Islet precursor cell (in vitro differentiated cells): Measurements from ENCODE around the gene HOXB3.

Experiments used
- DNase-seq: peaks from one replicate; pipeline ENCODE4 v3.0.0-alpha.2; 2018

The HOXB3 gene

DNA sequence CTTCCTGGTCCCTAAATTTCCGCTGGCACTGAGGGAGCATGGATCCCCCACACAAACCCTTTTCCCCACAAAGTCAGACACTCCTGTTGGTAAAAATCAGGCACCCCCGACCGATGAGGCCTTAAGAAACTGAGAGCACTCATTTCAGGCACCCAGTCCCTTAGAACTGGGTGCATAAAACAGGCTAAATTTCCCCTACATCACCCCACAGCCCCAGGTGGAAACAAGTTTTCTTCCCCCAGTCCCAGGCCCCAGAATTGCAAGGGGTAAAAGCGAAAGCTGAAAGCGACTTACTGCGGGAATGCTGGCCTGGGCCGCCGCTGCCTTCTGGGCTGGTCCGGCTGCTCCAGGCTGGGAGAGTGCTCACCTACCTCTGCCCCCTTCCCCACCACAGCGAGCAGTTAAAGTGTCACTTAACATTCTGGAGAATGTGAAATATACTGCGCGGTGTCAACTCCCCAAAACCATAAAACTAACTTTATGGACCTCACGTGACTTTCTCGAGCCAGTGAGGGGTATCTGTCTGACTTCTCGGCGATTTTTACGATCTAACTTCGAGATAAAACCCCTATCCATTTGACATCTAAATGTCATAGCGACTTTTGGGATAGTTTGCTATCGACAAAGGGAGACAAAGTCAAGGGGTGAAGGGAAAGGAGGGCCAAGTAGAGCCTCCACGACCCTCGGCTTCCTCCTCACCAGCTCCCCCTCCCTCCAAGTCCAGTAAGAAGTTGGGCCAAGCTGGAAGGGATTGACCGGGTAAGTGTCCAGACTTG lies at the start of gene HOXB3:
TSS of gene HOXB3 (minus strand) at position 411 of the 776 bp plus-strand sequence. CDS start 37,767 bp downstream, outside the sequence.
- peak; percentile 84 for DNase-seq

DNA sequence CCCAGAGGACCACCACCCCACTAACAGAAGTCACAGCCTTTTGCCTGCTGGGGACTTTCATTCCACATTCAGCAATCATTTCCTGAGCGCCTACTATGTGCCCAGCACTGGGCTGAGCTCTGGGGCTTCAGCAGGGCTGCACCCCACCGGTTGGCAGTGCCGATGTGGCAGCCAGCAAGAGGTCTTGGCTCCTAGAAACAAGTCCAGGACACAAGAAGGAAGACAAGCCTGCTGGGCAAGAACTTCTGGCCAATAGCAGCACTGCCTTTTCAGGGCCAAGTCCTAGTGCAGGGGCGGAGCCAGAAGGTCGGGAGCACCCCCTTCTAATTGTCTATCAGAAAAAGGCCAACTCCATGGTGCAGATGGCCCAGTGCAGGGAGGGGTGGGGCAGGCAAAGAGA lies 49.1 kb upstream of the HOXB3 start:
- peak; percentile 62 for DNase-seq

DNA sequence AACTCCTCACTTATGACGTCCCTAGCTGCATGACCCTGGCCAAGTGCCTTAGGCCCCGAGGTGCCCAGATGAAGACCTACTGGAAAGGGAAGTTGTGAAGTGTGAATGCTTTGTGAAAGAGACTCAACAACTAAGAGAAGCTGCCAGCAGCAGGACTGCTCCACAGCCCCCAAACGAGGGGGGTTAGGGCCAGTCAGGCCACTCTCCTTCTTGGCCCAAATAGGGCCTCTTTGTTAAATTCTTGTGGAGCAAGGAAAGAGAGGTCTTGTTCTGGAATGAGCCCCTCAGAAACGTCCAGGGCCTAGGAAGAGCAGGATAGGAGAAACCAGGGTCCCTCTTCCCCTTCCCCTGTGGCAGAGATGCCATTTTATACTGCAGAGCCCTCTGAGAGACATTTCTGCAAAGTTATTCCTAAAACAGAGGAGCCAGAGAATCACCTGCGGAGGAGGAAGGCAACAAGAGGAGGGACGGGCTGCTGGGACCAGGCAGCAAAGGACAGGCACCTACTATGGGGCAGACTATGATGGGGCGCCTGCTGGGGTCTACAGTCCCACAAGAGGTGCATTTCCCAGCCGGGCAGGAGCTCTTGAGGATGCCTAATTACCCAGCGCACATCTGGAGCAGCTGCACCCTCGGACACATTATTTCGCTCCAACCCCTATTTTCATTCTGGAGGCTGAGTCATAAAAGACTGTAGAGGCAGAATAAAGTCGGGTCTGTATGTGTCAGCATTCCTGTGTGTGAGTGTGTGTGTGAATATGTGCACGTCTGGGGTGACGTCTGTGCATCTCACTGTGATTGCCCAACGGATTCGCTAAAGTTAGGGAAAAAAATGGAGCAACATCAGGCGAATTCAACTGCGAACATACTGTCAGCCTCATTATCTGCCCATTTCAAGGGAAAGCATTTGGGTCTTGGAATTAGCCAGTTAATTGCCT lies 47.6 kb upstream of the HOXB3 start:
- peak; percentile 78 for DNase-seq

- peak; percentile 99 for DNase-seq
These were observed 46.4 kb upstream of the HOXB3 start for GRCh38 chr17:48636177-48637018.

DNA sequence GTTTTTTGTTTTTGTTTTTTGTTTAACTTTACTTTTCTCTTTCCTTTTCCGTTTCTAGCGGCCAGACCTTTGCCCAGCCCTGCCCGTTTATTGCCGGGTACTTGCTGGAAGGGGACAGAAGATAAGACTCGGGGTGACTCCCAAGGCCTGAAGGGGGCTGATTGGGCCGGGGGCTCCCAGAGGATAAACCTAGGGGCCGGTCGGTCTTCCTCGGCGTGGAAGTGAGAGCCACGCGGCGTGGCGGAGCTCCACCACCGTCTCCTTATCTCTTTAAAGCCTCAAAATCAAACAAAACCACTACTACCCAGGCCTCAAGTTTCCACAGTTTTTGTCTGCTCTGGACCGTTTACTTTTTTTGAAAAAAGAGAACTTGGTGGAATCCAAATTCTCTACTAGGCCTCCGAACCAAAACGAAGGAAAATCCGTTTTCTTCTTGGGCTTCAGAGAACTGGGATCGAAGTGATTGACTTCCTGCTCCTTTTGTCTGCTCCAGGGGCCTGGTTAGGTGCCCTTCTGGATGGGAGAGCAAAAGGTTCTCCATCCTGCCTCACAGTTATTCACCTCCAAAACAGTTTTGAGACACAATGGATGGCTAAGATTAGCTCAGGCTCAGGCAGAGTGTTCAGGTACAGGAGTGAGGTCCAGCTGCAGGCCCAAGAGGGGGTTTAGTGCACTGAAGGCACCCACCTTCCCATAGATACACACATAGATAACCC lies 44.6 kb upstream of the HOXB3 start:
- DNase-seq = peak; percentile 46

DNA sequence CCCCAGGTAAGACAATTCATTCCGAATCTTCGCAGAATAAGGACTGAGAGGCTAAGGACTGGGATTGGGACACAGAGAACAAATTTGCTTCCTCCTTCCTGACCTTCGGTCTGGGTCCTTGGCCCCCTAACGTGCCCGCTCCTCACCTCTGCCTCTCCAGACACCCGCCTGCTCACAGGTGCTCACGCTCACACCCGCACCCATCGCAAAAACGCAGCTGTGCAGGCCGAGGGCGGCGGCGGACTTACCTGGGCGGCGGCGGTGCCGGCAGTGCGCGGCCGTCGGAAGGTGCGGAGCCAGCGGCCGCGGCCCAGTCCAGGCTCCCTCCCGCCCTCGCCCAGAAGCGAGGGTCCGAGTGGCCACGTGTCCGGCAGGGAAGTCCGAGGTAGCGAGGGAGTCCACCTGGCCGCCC lies 43.2 kb upstream of the HOXB3 start:
- peak; percentile 56 for DNase-seq

DNA sequence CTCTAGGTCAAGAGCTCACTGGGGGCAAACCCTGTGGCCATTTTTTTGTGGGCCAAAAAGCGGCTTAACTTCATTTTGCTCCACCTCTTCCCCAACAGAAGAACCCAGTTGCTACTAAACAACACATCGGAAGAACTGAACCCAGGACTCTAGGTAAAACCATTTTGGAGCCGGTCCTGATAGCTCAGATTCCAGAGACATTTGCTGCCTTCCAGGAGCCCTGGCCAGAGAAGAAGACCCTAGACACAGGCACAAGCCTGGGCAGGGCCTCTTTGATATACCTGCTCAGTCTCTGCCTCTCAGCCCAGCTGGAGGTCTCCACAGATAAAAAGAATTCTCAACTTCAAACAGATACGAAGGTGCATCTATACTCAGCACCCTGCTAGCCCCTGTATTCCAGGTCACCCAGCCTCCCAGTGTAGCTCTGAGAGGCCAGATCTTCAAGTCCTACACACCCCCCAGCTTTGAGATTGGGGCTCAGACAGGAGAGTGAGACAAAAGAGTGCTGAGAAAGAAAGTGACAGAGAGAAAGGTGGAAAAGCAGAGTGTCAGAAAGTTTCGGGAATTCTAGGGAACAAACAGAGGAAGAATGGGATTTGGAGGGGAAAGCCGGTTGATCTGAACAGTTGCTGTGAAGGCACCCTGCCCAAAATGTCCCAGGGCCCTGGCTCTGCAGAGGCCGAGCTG lies 42.7 kb upstream of the HOXB3 start:
- peak; percentile 50 for DNase-seq

DNA sequence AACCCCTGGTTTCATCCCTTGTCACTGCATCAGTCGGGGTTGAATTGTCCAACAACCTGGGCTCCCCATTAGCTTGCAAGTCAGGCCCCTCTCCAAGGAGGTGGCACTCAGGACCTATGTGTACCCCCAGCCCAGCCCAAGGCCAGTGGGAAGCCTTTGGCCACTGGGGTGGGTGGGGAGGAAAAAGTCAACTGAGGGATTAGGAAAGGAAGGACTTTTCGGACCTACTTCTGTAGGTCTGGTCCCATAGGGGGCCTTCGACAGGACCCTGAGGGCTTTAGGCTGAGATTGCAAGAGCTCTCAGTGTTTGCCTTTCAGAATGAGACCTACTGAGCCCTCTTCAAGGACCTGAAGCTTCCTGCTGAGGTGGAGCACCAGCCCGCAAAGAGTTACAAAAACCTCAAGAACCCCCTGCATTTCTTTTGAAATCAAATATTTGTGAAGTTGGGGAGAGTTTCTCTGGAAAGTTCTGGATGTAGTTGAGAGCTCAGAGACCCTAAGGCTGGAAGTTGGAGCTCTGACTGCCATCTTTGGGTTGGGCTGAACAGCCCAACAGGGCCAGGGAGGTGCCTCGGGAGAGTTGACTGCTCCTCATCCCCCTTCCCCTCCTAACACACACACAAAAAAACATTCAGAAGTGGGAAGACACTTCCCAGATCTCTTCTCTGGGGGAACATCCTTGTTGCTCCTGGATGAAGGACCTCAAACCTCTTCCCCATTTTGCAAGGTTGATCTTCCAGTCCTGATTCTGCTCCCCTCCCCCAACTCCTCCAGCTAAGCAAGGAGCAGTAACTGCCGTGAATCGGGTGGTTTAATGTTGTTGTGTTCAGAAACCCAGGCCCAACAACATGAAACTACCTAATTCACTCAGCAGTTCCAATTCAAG lies 41.9 kb upstream of the HOXB3 start:
- DNase-seq = peak; percentile 51

- peak; percentile 68 for DNase-seq
These were observed 41.1 kb upstream of the HOXB3 start for GRCh38 chr17:48630925-48631692.

- DNase-seq = peak; percentile 38
These were observed 40.2 kb upstream of the HOXB3 start for GRCh38 chr17:48630009-48630924.

DNA sequence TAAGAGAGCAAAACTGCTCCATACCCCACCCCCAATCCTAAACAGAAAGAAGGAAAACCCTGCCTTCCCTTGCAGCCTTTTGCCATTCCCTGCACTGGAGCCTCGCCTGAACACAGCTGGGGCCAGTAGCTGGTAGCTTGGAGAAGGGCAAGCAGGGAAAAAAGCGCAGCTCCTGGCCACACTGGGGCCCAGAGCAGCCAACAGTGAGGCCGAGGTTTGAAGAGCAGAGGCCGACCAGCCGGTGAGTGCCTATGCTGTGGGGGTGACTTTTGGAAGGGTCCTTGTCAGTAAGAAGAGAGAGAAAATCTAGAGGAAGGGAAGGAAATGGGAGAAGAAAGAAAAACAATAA lies 39.3 kb upstream of the HOXB3 start:
- DNase-seq = peak; percentile 51

DNA sequence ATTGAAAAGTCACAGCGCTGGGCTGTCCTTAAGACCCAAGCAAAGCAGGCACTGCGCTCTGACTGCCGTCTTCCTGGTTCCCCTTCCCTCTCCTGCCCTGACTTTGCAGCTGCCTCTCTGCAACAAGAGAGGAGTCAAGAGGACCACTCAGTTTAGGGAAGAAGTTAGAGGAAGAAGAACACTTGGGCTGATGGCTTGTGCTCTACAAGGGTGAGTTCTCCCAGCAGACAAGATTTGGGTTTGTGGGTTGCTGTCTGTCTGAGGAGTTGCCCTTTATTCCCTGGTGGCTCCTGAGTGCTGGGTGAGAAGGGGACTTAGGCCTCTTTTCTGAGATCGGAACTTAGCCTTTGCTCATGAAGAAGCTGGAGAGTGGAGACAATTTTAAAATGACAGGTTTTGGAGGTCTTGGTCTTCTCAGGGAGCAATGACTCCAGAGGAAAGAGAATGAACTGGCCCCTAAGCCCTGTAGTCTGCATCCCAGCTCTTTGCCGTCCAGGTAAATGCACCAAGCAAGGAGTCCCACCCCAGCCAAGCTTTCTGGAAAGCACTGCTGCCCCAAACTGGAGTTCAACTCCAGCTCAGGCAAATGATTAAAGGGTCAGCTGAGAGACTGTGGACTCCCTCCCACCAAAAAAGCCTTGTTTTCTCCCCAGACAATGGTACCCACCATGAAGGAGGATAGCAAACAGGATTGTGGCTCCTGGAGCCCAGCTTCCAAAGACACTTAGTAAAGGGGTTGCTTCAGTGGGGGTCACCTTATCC lies 38.8 kb upstream of the HOXB3 start:
- DNase-seq = peak; percentile 56

- peak; percentile 48 for DNase-seq
These were observed 37.8 kb upstream of the HOXB3 start for GRCh38 chr17:48627623-48628521.

DNA sequence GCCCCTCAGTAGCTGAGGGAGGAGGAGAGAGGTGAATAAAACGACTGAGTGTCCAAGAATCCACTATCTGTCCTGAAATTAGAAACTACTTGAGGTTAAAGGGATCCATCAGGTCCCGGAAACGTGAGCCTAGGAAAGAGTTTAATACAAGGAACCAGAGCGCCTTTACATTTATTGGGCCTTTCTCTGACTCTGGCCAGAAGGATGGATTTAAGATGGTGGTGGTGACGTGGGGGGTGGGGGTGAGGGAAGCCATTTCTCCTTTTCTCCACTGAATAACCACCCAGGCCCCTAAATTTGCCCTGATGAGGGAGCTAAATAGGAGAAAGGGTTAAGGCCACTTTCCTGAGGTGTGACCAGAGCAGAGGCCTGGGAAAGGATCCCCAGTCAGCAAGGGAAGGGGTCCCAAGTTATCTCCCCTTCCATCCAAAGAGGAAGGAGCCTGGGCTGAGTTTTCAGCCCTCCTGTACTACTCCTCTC lies 37.1 kb upstream of the HOXB3 start:
- DNase-seq = no peak

GRCh38 chr17:48626245-48627117 lies 36.4 kb upstream of the HOXB3 start, which contains the start of gene HOXB9:
Gene HOXB9 (minus strand): TSS chr17:48626358. CDS start chr17:48626269, 89 bp downstream.
- DNase-seq = peak; percentile 87
